Natural killer cell (primary cell): Measurements from ENCODE around the gene MAPKAPK2. TPM values are rescaled to one million over a fixed set of nuclear protein-coding genes. Genes with fewer than 3 reads are reported as not detected.

Source experiments
- ATAC-seq, 3 donors: fragments of 150-1000 bp in 2 of 3; fragments of 200-7000 bp in 1 of 3; cut with Tn5 transposase; 1 replicate in 1 of 3; 2 replicates in 2 of 3; pipeline ENCODE4 v1.10.0; 2021; ENCODE audit warnings: mild to moderate bottlenecking in 2 of 3, moderate library complexity in 2 of 3
- DNase-seq, 2 donors: peaks; one replicate each; pipeline versions ENCODE4 v3.0.0 to v3.0.0-alpha.2; 2013 to 2021; ENCODE audit warnings: mixed read lengths in 1 of 2
- H3K27ac ChIP-seq: one replicate; pipeline ENCODE4 v1.5.1; 2013; ENCODE audit warnings: mild to moderate bottlenecking, low read length
- H3K27me3 ChIP-seq: one replicate; pipeline ENCODE4 v1.6.1; 2013; ENCODE audit warnings: low read length; ENCODE audit not compliant: control insufficient read depth, insufficient read depth
- H3K36me3 ChIP-seq: one replicate; pipeline ENCODE4 v1.6.1; 2013; ENCODE audit warnings: low read length; ENCODE audit not compliant: control insufficient read depth, insufficient read depth
- H3K4me1 ChIP-seq: one replicate; pipeline ENCODE4 v1.6.1; 2013; ENCODE audit warnings: low read length; ENCODE audit not compliant: control insufficient read depth, insufficient read depth
- H3K4me3 ChIP-seq: one replicate; pipeline ENCODE4 v1.5.1; 2013; ENCODE audit warnings: low read length
- H3K9me3 ChIP-seq: one replicate; pipeline ENCODE4 v1.6.1; 2013; ENCODE audit warnings: low read length; ENCODE audit not compliant: control insufficient read depth, insufficient read depth
- H3K27ac Mint-ChIP-seq, 2 donors: one replicate each; pipeline ENCODE4 v1.8.0; 2022; ENCODE audit warnings: mild to moderate bottlenecking in 2 of 2, mixed read lengths in 2 of 2, moderate library complexity in 1 of 2
- H3K27me3 Mint-ChIP-seq, 2 donors: one replicate each; pipeline ENCODE4 v1.8.0; 2022; ENCODE audit warnings: low read depth in 2 of 2, mixed read lengths in 2 of 2
- H3K36me3 Mint-ChIP-seq: one replicate; pipeline ENCODE4 v1.8.0; 2022; ENCODE audit warnings: mixed read lengths
- H3K4me1 Mint-ChIP-seq, 2 donors: one replicate each; pipeline ENCODE4 v1.8.0; 2022; ENCODE audit warnings: mixed read lengths in 2 of 2
- H3K4me3 Mint-ChIP-seq: one replicate; pipeline ENCODE4 v1.8.0; 2022; ENCODE audit warnings: mild to moderate bottlenecking, moderate library complexity, mixed read lengths
- H3K9me3 Mint-ChIP-seq, 2 donors: one replicate each; pipeline ENCODE4 v1.8.0; 2022; ENCODE audit warnings: mixed read lengths in 2 of 2
- CTCF ChIP-seq: fragments of 200-600 bp; IDR thresholded peaks from one replicate; pipeline ENCODE4 v1.8.0; 2022; ENCODE audit warnings: antibody characterized with exemption
- WGBS: methylation state at CpG from one replicate; pipeline ENCODE4 v1.1.7; 2013; ENCODE audit warnings: missing lambda C conversion rate; ENCODE audit not compliant: insufficient coverage; 5-methylcytosine and 5-hydroxymethylcytosine counted together
- intact Hi-C: fragments of 100-400 bp; cut with micrococcal nuclease; formaldehyde crosslinking; loops from one replicate; pipeline ENCODE4 v1.14.2; 2022
- total RNA-seq, 4 donors: library from RNA; stranded (reverse); fragments of 120-200 nt in 1 of 4; gene quantifications; one replicate each; pipeline versions ENCODE4 v1.2.3 to v1.2.4, GENCODE V29; 2013 to 2022

Gene MAPKAPK2
- total RNA-seq, 3 donors from 2014 or later (not counting 1 experiment from before 2014, with no cell fraction given) = 137 to 197 (median 178) TPM

GRCh38 chr1:206663832-206664652 lies 20.7 kb upstream of the MAPKAPK2 start:
- Histone ChIP-seq H3K27ac (no peak overlapping the region), H3K4me1 (peaks cover 22% of the 10 kb centered on the region), H3K36me3 (no peaks in the 10 kb centered on the region), H3K4me3 (no peak overlapping the region), H3K9me3 (no peaks in the 10 kb centered on the region), H3K27me3 (peaks cover 4% of the 10 kb centered on the region)
- peaks cover 22% of the 10 kb centered on the region in 2 donors for H3K4me1 Mint-ChIP-seq
- no peak overlapping the region for H3K27ac Mint-ChIP-seq
- ATAC-seq (peak; percentile 84 to 92 (median 85)), DNase-seq (peak; percentile 59 to 88)
- H3K27me3 Mint-ChIP-seq = peaks cover 11 to 16% of the 10 kb centered on the region in 2 donors
- H3K36me3 Mint-ChIP-seq = no peaks in the 10 kb centered on the region
- intact Hi-C loops = loop anchor here (1.0 to 10.0 kb wide), 5 partner anchors 30 to 202 kb away; no protein-coding TSS in a partner anchor
- peak overlapping the region; percentile 25 for H3K4me3 Mint-ChIP-seq
- 7% methylated on average over 20 of the region's 20 CpGs for WGBS
- peak; percentile 94 for TF ChIP-seq CTCF
- no peaks in the 10 kb centered on the region for H3K9me3 Mint-ChIP-seq

- H3K36me3 Mint-ChIP-seq = no peaks in the 10 kb centered on the region
Measured at GRCh38 chr1:206664740-206665139, 20.0 kb upstream of the MAPKAPK2 start.

GRCh38 chr1:206666031-206666561 lies 18.6 kb upstream of the MAPKAPK2 start:
- no peaks in the 10 kb centered on the region for H3K9me3 ChIP-seq

More at GRCh38 chr1:206664740-206665139, 20.0 kb upstream of the MAPKAPK2 start:
- Mint-ChIP-seq H3K27me3 (peaks cover 11 to 16% of the 10 kb centered on the region in 2 donors), H3K27ac (no peak overlapping the region), H3K4me1 (peaks cover 22% of the 10 kb centered on the region in 2 donors), H3K9me3 (no peaks in the 10 kb centered on the region), H3K4me3 (no peak overlapping the region)
- WGBS = 62% methylated on average over 4 of the region's 6 CpGs
- Histone ChIP-seq H3K27ac (no peak overlapping the region), H3K27me3 (peaks cover 4% of the 10 kb centered on the region), H3K4me1 (peaks cover 24% of the 10 kb centered on the region), H3K36me3 (no peaks in the 10 kb centered on the region), H3K9me3 (no peaks in the 10 kb centered on the region), H3K4me3 (no peak overlapping the region)
- intact Hi-C loops = loop anchor here (1.0 to 10.0 kb wide), 5 partner anchors 30 to 202 kb away; no protein-coding TSS in a partner anchor
- no peak for TF ChIP-seq CTCF
- ATAC-seq (no peak), DNase-seq (no peak)

More at GRCh38 chr1:206666031-206666561, 18.6 kb upstream of the MAPKAPK2 start:
- intact Hi-C loops = loop anchor here (10.0 kb wide), 1 partner anchor 61 kb away; no protein-coding TSS in a partner anchor
- WGBS = 97% methylated on average over 3 of the region's 3 CpGs
- ATAC-seq = no peak
- Histone ChIP-seq H3K27ac (no peak overlapping the region), H3K36me3 (no peaks in the 10 kb centered on the region), H3K27me3 (peaks cover 4% of the 10 kb centered on the region), H3K4me1 (peaks cover 24% of the 10 kb centered on the region), H3K4me3 (no peak overlapping the region)
- Mint-ChIP-seq H3K4me3 (no peak overlapping the region), H3K9me3 (no peaks in the 10 kb centered on the region), H3K27ac (no peak overlapping the region), H3K27me3 (peaks cover 14 to 16% of the 10 kb centered on the region in 2 donors), H3K36me3 (no peaks in the 10 kb centered on the region), H3K4me1 (peaks cover 22% of the 10 kb centered on the region in 2 donors)
- no peak for TF ChIP-seq CTCF
- no peak for DNase-seq
